GM19025 (cell line): Measurements from ENCODE around the gene COQ4.
A peak's percentile ranks its signal among the peaks of the same experiment; 100 is the strongest.

Experiments
- ATAC-seq: cut with Tn5 transposase; IDR thresholded peaks from one replicate; pipeline ENCODE4 v1.9.1; 2021; ENCODE audit warnings: mild to moderate bottlenecking, low read depth, moderate library complexity; ENCODE audit not compliant: unreplicated experiment

The COQ4 gene

DNA sequence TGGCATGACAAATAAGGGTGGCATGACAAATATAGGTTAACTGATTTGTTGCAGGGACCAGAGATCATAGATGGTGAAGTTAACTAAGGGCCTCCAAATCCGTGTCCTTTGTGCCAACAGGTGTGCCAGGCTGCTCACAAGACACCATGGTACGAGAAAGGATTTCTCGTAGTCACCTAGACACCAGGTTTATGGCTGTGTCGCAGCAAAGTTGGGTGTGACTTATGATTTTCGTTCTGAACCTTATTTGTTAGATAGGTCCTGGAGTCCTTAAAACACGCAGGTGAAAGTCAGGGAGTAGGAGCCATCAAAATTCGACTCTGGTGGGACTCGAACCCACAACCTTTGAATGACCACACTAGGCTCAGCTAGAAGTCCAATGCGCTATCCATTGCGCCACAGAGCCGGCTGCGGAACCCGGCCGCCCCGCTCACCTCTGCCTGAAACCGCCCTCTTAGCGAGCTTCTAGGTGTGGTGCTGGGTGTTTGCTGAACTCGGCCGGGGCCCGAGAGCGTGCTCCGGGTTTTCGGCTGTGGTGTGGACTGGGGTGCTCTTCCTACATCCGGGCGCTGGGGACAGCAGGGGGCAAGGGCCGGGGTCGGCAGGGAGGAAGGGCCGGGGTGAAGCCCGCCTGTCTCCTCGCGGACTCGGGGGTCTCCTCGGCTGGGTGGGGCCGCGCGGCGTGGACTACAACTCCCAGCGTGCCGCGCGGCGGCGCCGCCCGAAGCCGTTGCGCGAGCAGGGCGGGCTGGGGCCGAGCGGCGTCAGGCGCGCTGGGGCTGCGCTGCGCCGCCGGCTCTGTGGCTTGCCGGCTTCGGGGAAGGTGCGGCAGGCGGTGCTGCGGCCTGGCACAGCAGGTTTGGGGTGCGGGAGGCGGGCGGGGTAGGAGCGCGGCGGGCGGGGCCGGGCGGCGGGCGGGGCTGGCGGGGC, 17.4 kb downstream of the COQ4 start, which contains the start of gene SLC27A4:
SLC27A4 (plus strand) TSS at position 767 of the 930 bp plus-strand sequence. CDS start 2,606 bp downstream, outside the sequence.
- ATAC-seq = peak; percentile 85

DNA sequence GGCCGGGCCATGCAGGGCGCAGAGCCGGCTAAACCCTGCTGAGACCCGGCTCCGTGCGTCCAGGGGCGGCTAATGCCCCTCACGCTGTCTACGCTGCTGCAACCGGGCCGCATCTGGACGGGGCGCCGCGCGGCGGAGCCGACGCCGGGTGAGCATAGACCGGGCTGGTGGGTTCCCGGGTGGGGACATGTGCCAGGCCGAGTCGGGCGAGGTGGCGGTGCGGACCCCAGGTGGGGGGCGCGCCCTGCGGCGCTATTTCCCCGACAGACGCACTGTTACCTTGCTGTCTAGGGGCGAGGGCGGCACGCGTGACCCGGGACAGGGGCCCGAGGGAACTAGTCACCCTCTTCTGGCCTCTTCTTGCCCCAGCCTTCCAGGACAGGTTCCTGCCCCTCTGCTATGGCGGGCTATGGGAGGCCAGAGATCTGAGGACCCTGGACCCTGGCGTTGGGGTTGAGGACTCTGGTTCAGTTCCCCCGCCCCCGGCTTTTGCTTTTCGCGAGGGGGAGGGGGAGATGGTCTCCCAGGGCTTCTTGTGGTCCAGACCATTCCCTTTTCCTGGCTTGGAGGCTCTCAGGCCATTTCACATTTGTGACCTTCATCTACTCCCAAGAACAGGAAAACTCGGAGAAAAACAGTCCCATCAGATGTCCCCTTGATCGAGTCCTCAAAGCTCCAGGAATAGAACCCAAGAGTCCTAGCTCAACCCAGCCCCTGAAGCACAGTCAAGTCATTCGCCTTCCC, 18.2 kb downstream of the COQ4 start:
- no peak for ATAC-seq

DNA sequence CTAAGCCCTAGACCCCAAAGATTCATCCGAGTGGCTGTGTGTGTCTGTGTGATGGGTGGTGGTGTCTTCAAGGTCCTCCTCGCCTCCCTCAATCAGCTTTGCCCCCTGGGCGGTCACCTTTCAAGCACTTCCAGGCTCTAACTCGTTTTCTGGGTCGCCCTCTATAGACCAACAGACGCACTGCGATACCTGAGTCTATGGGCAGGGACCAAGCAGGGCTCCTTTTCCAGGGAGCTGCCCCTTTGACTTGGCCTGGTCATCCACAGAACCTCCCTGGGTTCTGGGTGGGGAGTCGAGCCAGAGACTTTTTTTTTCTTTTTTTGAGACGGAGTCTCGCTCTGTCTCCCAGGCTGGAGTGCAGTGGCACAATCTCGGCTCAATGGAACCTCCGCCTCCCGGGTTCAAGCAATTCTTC, 18.8 kb downstream of the COQ4 start:
- no peak for ATAC-seq

DNA sequence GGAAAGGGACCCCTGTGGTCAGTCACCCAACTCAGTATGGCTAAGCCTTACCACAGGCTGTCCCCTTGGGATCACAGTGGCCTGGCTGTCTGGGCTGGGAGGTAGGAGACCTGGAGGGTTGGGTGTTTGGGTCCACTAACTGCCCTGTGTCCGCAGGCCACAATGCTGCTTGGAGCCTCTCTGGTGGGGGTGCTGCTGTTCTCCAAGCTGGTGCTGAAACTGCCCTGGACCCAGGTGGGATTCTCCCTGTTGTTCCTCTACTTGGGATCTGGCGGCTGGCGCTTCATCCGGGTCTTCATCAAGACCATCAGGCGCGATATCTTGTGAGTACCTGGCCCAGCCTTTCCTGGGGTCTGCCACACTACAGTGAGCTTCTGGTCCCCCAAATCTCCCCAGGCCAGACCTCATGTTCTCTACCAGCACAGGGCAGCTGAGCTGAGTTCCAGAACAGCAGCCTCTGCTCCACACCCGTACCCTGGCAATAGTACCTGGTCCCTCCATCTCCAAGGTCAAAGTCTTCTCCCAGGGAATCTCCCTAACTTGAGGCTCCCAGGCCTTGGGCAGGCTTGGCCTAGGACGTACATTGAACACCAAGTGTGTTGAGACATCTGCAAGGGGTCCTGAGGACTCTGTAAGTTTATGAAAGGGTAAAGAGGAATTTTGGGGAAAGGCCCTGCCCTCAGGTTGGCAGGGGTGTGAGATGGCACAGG, 20.5 kb downstream of the COQ4 start:
- ATAC-seq = no peak

DNA sequence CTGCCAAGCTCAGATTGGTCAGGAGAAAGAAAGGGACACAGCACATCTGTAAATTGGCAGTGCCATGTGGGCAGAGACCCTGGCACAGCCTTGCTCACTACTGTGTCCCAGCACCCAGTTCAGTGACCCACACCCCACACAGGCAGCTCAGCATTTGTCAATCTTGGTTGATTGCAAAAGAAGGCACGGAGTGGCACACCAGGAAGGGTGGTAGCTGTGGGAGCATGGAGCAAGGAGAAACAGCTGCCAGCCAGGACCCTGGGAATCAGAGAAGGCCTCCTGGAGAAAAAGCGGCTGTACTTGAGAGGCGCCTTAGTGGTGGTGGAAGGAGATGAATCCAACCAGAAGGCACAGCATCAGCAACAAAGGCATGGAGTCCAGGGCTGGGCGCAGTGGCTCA, 21.2 kb downstream of the COQ4 start:
- ATAC-seq = no peak

DNA sequence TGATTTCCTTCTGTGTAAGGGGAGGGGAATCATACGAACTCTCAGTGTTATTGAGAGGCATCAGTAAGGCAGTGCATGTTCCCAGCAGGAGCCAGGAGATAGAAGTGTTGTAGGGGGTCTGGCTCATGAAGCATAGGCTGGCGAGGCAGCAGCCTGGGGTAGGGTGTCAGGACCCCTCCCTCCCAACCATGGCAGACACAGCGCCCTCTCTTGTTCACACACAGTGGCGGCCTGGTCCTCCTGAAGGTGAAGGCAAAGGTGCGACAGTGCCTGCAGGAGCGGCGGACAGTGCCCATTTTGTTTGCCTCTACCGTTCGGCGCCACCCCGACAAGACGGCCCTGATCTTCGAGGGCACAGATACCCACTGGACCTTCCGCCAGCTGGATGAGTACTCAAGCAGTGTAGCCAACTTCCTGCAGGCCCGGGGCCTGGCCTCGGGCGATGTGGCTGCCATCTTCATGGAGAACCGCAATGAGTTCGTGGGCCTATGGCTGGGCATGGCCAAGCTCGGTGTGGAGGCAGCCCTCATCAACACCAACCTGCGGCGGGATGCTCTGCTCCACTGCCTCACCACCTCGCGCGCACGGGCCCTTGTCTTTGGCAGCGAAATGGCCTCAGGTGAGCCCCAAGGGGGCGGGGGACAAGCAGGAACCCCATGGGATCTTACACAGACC, 22.4 kb downstream of the COQ4 start:
- no peak for ATAC-seq

DNA sequence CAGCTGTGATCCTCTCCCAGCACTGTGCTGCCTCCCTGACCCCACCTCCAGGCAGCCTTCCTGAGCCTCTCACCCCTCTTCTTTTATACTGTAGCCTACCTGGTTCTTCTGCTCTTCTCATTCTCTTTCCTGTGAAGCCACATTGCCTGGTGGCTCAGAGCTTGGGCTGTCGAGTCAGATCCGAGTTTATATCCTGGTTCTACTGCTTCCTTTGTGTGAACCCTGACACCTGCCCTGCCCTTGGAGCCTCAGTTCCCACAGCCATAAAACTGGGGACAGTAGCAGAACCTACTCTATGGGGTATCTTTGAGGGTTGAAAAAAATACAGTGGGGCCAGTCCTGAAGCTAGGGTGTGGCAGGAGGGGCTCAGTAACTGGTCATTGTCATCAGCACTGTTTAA, 26.5 kb downstream of the COQ4 start:
- no peak for ATAC-seq

DNA sequence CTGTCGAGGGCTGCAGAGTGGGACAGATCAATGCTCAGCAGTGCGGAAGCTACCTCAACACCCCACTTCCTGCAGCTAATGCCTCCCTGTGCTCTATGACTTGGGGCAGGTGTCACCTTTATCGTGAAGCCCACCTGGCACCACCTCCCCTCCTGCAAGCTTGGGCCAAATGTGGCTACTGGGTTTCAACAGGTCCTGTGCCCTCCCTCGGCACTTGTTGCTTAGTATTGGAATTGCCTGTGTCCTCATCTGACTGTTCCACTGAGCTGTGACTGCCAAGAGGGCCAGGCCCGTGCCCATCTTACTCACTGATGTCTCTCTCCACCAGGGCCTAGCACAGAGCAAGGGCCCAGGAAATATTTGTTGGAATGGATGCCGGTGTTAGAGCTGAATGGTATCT, 27.1 kb downstream of the COQ4 start:
- no peak for ATAC-seq

DNA sequence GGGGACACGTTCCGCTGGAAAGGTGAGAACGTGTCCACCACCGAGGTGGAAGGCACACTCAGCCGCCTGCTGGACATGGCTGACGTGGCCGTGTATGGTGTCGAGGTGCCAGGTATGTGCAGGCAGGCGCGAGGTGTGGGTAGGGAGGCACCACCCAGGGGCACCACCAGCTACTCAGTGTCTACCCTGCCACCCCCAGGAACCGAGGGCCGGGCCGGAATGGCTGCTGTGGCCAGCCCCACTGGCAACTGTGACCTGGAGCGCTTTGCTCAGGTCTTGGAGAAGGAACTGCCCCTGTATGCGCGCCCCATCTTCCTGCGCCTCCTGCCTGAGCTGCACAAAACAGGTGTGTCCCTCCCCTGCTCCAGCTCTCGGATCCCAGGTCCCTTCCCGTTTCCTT, 32.8 kb downstream of the COQ4 start:
- ATAC-seq = no peak

DNA sequence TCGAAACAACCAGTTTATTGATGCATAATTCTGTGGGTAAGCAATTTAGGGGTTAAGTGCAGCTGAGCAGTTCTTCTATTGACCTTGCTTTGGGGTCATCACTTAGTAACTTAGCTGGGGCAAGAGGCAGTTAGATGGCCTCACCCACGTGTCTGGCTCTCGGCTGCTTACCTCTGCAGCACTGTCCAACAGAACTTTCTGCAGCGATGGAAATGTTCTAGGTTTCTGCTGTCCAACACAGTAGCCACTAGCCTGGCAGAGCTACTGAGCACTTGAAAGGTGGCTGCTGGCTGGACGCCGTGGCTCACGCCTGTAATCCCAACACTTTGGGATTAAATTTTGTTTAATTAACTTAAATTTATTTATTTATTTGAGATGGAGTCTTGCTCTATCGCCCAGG, 35.5 kb downstream of the COQ4 start:
- ATAC-seq = no peak

DNA sequence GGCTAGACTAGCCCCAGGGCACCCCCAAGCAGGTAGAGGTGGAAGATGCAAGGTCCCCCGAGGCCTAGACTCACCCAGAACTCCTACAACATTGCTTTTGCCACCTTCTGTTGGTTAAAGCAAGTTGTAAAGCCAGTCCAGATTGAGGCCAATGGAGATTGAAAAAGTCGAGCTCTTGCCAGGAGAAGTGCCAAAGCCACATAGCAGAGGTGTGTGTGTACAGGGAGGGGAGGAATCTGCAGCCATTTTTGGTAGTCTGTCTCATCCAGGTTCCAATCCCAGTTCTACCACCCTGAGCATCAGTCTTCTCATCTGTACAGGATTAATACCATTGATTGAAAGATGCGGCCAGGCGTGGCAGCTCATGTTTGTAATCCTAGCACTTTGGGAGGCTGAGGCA, 36.2 kb downstream of the COQ4 start:
- ATAC-seq = no peak

DNA sequence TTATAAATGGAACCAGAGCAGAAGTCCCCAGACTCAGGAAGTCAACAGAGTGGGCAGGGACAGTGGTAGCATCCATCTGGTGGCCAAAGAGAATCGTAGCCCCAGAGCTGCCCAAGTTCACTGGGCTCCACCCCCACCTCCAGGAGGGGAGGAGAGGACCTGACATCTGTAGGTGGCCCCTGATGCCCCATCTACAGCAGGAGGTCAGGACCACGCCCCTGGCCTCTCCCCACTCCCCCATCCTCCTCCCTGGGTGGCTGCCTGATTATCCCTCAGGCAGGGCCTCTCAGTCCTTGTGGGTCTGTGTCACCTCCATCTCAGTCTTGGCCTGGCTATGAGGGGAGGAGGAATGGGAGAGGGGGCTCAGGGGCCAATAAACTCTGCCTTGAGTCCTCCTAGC, 38.2 kb downstream of the COQ4 start:
- no peak for ATAC-seq

DNA sequence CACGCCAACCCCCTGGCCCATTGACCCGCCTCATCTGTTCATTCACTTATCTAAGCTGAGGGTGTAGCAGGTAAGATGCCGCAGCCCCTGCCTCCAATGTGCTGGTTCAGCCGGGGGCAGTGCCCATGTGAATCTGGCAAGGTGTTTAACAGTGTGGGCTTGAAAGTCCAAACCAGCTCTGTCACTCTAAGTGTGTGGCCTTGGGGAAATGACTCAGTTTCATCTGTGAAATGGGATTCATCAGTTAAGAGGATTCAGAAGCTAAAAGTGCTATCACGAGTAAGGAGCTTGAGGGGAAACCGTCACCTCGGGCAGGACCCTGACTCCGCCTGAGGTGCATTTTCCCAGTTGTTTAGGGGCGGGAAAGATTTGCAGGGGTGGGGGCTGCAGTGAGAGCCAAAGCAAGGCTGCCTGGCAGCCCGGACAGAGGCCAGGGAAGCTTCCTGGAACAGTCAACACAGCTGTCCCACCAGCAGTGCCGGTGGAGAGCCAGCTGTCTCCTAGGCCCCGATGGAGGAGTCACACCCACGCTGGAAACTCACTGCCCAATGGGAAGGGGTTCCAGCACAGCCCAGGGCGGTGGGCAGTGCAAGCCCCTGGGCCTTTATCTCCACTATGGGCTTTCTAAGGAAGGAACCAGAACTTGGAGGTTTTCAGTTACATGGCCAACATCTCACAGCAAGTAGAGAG, 38.8 kb downstream of the COQ4 start:
- no peak for ATAC-seq

DNA sequence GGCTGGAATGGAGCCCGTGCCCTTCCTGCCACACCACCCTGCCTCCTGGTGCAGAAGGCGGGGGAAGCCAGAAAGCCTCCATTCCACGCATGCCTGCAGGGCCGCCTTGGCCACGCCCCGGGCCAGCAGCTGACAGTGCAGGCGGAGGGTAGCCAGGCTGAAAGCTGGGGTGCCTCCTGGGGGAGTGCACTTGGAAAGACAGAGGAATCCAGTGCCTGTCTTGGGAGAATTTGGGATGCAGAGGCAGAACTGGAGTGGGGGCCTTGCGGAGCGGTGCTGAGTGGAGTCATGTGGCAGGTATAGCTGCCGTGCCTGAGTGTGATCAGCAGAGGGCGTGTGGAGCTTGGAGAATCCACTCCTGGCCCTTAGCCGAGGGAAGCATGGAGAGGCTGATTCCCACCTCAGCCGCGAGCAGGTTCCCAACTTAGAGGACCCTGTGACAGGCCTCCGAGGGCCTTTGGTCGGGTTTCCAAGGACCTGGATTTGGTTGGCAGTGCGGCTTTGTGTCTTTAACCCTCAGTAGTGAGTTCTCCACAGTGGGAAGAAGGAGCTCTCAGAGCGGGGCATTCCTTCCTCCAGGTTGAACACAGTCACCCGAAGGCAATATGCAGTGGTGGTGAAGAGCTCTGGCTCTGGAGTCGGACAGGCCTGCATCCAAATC, 39.5 kb downstream of the COQ4 start:
- no peak for ATAC-seq

DNA sequence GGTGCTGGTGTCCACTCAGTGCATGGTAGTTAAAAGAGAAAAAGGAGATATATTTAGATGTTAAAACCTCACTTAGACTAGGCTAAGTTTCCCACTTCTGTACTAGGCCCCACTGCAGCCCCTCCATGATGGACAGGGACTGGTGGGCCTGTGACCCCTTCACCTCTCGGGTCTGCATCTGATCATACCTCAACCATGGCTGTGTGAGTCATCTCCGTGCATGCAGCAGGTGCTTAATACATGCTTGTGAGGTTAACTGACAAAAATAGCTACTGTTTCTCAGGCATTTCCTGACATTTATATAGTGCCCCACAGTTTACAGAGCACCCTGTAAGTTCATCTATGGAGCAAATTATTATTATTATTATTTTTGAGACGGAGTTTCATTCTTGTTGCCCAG, 40.1 kb downstream of the COQ4 start:
- ATAC-seq = no peak

DNA sequence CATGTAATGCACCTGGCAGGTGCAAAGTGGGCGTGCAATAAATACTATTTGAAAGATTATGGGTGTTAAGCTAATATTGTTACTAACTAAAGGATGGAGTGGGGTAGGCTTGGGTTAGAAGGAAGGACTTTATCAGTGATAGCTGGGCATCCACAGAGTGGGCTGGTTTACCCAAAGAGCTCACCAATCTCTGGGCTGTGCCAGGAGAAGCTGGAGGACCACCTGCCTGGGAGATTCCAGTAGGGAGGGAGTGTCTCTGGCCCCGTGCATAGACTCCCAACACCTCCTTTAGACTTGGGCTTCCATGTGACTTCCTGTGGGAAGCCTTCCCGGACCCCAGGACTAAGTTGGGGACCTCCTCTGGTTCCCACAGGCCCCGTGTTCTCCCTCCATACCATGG, 42.9 kb downstream of the COQ4 start:
- no peak for ATAC-seq

DNA sequence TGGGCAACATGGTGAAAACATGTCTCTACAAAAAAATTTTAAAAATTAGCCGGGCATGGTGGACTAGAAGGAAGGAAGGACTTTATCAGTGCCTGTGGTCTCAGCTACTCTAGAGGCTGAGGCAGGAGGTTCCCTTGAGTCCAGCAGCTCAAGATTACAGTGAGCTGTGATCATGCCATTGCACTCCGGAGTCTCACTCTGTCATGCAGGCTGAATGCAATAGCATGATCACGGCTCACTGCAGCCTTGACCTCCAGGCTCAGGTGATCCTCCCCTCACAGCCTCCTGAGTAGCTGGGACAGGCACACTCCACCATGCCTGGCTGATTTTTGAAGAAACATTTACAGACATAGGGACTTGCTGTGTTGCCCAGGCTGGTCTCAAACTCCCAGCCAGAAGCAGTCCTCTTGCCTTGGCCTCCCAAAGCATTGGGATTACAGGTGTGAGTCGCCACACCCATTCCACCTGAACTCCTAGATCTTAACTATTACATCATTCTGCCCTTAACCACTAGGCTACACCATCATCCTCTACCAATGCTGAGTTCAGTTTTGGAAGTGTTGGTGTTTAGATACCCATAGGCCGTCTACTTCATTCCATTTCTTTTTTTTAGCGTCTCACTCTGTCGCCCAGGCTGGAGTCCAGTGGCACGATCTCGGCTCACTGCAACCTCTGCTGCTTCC, 46.5 kb downstream of the COQ4 start:
- no peak for ATAC-seq

DNA sequence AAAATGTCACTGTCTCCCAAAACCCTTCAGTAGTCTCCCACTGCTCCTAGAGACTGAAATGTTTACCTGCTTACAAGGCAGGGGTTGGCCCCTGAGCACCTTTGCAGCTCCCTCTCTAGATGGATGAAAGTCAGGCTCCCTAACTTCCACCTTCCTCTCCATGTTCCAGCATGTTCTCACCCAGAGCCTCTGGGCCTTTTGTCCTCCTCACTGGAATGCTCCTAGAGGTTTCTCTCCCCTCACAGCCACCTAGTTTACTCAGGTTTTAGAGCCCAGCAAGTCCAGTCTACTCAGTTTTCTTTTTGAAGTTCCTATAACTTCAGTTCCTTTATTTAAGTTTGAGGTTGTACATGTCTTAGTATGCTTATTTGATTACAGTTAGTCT, 47.7 kb downstream of the COQ4 start:
- ATAC-seq = no peak
